HCT116 (cell line): ENCODE measurements around the gene PCDHA2.

Source experiments
- MAX ChIP-seq: IDR thresholded peaks from 2 replicates; pipeline ENCODE4 v1.6.1; 2012
- POLR2A ChIP-seq: IDR thresholded peaks from 2 replicates; pipeline ENCODE4 v1.7.0; 2011; ENCODE audit warnings: borderline replicate concordance; ENCODE audit not compliant: insufficient read depth, insufficient read length; ENCODE audit errors: extremely low read depth
- ZNF274 ChIP-seq: fragments of 200-500 bp; sonication (Bioruptor generic); IDR thresholded peaks from 2 replicates; pipeline ENCODE4 v1.6.1; 2014; ENCODE audit warnings: mild to moderate bottlenecking, low read depth, low read length, inconsistent platforms
- TF ChIP-seq, protein P1 (sequence below), 3 experiments: fragments of 200-600 bp in 1 of 3; sonication (generic) in 1 of 3; IDR thresholded peaks in 2 of 3; conservative IDR thresholded peaks in 1 of 3; 2 replicates each; pipeline ENCODE4 v1.5.1; 2012 to 2017; ENCODE audit warnings: low read depth in 2 of 3, low read length in 2 of 3, antibody characterized with exemption in 1 of 3, borderline replicate concordance in 1 of 3, control low read depth in 1 of 3, mild to moderate bottlenecking in 1 of 3, mixed read lengths in 1 of 3, mixed run types in 1 of 3, moderate library complexity in 1 of 3; ENCODE audit not compliant: insufficient read depth in 1 of 3

DNA sequence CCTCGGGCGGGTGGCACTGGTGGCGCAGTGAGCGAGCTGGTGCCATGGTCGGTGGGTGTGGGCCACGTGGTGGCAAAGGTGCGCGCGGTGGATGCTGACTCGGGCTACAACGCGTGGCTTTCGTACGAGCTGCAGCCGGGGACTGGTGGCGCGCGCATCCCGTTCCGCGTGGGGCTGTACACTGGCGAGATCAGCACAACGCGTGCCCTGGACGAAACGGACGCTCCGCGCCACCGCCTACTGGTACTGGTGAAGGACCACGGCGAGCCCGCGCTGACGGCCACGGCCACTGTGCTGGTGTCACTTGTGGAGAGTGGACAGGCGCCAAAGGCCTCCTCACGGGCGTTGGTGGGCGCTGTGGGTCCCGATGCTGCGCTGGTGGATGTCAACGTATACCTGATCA, 14.2 kb downstream of the PCDHA2 start:
- no peak for TF ChIP-seq POLR2A
- TF ChIP-seq ZNF274, result no peak
- no peak for TF ChIP-seq MAX
- TF ChIP-seq, protein P1, sequence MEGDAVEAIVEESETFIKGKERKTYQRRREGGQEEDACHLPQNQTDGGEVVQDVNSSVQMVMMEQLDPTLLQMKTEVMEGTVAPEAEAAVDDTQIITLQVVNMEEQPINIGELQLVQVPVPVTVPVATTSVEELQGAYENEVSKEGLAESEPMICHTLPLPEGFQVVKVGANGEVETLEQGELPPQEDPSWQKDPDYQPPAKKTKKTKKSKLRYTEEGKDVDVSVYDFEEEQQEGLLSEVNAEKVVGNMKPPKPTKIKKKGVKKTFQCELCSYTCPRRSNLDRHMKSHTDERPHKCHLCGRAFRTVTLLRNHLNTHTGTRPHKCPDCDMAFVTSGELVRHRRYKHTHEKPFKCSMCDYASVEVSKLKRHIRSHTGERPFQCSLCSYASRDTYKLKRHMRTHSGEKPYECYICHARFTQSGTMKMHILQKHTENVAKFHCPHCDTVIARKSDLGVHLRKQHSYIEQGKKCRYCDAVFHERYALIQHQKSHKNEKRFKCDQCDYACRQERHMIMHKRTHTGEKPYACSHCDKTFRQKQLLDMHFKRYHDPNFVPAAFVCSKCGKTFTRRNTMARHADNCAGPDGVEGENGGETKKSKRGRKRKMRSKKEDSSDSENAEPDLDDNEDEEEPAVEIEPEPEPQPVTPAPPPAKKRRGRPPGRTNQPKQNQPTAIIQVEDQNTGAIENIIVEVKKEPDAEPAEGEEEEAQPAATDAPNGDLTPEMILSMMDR (IDR thresholded peaks at IDR 0.05 in 2 of 3, conservative IDR thresholded peaks at IDR 0.05 in 1 of 3; ENCODE audit: borderline replicate concordance in 1 of 3, insufficient read depth in 1 of 3, low read depth in 2 of 3, low read length in 2 of 3), result no peak
